Caco-2 (cell line): ENCODE measurements around the gene AMZ2. TPM values are rescaled to one million over a fixed set of nuclear protein-coding genes. Genes with fewer than 3 reads are reported as not detected.

Source experiments
- BruUV-seq: library from RNA; stranded (reverse); fragments of 400-500 nt; replicated peaks from 2 replicates; lab custom pipeline; 2021; lab: Mats Ljungman, UMichigan
- CTCF ChIA-PET: fragments of 300-600 bp; sonication (Branson Sonifier 250); formaldehyde crosslinking; loops from one replicate; lab custom pipeline; 2022; ENCODE audit warnings: antibody characterized with exemption; lab: Charles Lee
- POLR2A ChIA-PET: fragments of 300-600 bp; sonication (Branson Sonifier 250); formaldehyde crosslinking; loops from one replicate; lab custom pipeline; 2022; ENCODE audit warnings: antibody characterized with exemption; lab: Charles Lee
- DNase-seq, 2 experiments: peaks; one replicate each; pipeline versions ENCODE4 v3.0.0 to v3.0.0-alpha.2; 2020 to 2022
- H3K27me3 ChIP-seq: replicated peaks from 2 replicates; pipeline ENCODE4 v1.6.0; 2011; ENCODE audit warnings: low read length; ENCODE audit not compliant: control insufficient read depth, insufficient read depth
- H3K36me3 ChIP-seq: 2 replicates; pipeline ENCODE4 v1.5.1; 2011; ENCODE audit warnings: low read length; ENCODE audit not compliant: control insufficient read depth, insufficient read depth
- H3K4me1 ChIP-seq: fragments of 250-450 bp; sonication (Bioruptor Pico); 2 replicates; pipeline ENCODE4 v1.5.1; 2020; ENCODE audit warnings: mild to moderate bottlenecking
- H3K4me3 ChIP-seq: 2 replicates; pipeline ENCODE4 v1.5.1; 2011; ENCODE audit warnings: low read depth, mild to moderate bottlenecking, control low read depth, low read length
- H3K9me3 ChIP-seq: fragments of 250-450 bp; sonication (Bioruptor Pico); 2 replicates; pipeline ENCODE4 v1.5.1; 2020; ENCODE audit warnings: mild to moderate bottlenecking, moderate library complexity
- H3K27ac Mint-ChIP-seq: one replicate; pipeline ENCODE4 v1.8.0; 2022; ENCODE audit warnings: mixed read lengths; ENCODE audit not compliant: unreplicated experiment
- H3K27me3 Mint-ChIP-seq: one replicate; pipeline ENCODE4 v1.8.0; 2022; ENCODE audit warnings: mixed read lengths; ENCODE audit not compliant: insufficient read depth, unreplicated experiment
- H3K36me3 Mint-ChIP-seq: one replicate; pipeline ENCODE4 v1.8.0; 2022; ENCODE audit warnings: mild to moderate bottlenecking, mixed read lengths; ENCODE audit not compliant: insufficient read depth, unreplicated experiment
- H3K4me1 Mint-ChIP-seq: one replicate; pipeline ENCODE4 v1.8.0; 2022; ENCODE audit warnings: low read depth, mixed read lengths; ENCODE audit not compliant: unreplicated experiment
- H3K4me3 Mint-ChIP-seq: one replicate; pipeline ENCODE4 v1.8.0; 2022; ENCODE audit warnings: mild to moderate bottlenecking, moderate library complexity, mixed read lengths; ENCODE audit not compliant: unreplicated experiment
- H3K9me3 Mint-ChIP-seq: one replicate; pipeline ENCODE4 v1.8.0; 2022; ENCODE audit warnings: mixed read lengths; ENCODE audit not compliant: unreplicated experiment
- CTCF ChIP-seq, 2 experiments: fragments of 200-600 bp in 1 of 2; IDR thresholded peaks; 1 replicate in 1 of 2; 2 replicates in 1 of 2; pipeline versions ENCODE4 v1.5.1 to v1.8.0; 2011 to 2022; ENCODE audit warnings: antibody characterized with exemption in 1 of 2, control low read depth in 1 of 2, inconsistent platforms in 1 of 2, low read depth in 1 of 2, low read length in 1 of 2, mild to moderate bottlenecking in 1 of 2, moderate library complexity in 1 of 2; ENCODE audit not compliant: insufficient read depth in 1 of 2, severe bottlenecking in 1 of 2, unreplicated experiment in 1 of 2
- intact Hi-C: fragments of 100-400 bp; cut with micrococcal nuclease; formaldehyde crosslinking; loops from one replicate; pipeline ENCODE4 v1.10.0; 2022; ENCODE audit not compliant: unreplicated experiment
- total RNA-seq: library from RNA; stranded (reverse); gene quantifications from 2 replicates; pipeline ENCODE4 v1.2.3, GENCODE V29; 2022

The AMZ2 gene
- total RNA-seq, 1 experiment from 2014 or later = 60.2 TPM

DNA sequence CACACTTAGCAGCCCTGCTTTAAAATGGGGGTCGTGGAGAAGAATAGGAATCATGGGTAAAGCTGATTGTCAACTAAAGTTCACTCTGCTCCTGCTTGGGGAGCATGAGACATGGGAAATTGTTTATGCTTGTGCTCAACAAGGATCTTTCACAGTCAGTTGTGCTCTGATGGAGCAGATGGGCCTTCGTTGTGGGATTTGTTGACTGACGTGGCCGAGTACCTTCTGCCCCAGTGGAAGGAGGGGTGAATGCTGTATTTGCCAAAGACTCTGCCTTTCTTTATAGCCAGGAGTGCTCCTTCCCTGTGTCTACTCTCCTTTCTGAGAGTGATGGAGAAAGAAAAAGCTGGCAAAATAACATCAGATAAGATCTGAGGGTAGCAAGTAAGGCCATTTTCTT lies 54.8 kb downstream of the AMZ2 start:
- Histone ChIP-seq H3K9me3 (no peaks in the 10 kb centered on the region), H3K36me3 (no peaks in the 10 kb centered on the region), H3K4me3 (no peak overlapping the region), H3K4me1 (peaks cover 4% of the 10 kb centered on the region; the same call in 1 of the 2 replicates), H3K27me3 (no peaks in the 10 kb centered on the region)
- BruUV-seq = no TSS peak
- H3K9me3 Mint-ChIP-seq = no peaks in the 10 kb centered on the region
- ChIA-PET CTCF (interaction anchor here (0.6 to 1.2 kb wide), 2 partner anchors 34 to 96 kb away, joined by 3 read pairs; no protein-coding TSS in a partner anchor), POLR2A (no interaction called here)
- H3K27ac Mint-ChIP-seq = no peak overlapping the region
- DNase-seq = no peak
- intact Hi-C loops = no loop called here
- no peaks in the 10 kb centered on the region for H3K36me3 Mint-ChIP-seq
- no peak overlapping the region for H3K4me3 Mint-ChIP-seq
- no peaks in the 10 kb centered on the region for H3K27me3 Mint-ChIP-seq
- H3K4me1 Mint-ChIP-seq = no peaks in the 10 kb centered on the region
- TF ChIP-seq CTCF (IDR thresholded peaks at IDR 0.05; ENCODE audit: insufficient read depth in 1 of 2, low read depth in 1 of 2, low read length in 1 of 2, severe bottlenecking in 1 of 2, unreplicated experiment in 1 of 2) = no peak

GRCh38 chr17:68304706-68305105 lies 56.9 kb downstream of the AMZ2 start:
- intact Hi-C loops = no loop called here
- Mint-ChIP-seq H3K4me3 (no peak overlapping the region), H3K4me1 (no peaks in the 10 kb centered on the region), H3K27me3 (no peaks in the 10 kb centered on the region), H3K36me3 (peaks cover 4% of the 10 kb centered on the region), H3K27ac (no peak overlapping the region), H3K9me3 (no peaks in the 10 kb centered on the region)
- Histone ChIP-seq H3K27me3 (no peaks in the 10 kb centered on the region), H3K4me3 (no peak overlapping the region), H3K4me1 (peaks cover 4% of the 10 kb centered on the region; the same call in 1 of the 2 replicates), H3K9me3 (no peaks in the 10 kb centered on the region), H3K36me3 (no peaks in the 10 kb centered on the region)
- DNase-seq = no peak
- POLR2A ChIA-PET = no interaction called here
- no peak for TF ChIP-seq CTCF (IDR thresholded peaks at IDR 0.05; ENCODE audit: insufficient read depth in 1 of 2, low read depth in 1 of 2, low read length in 1 of 2, severe bottlenecking in 1 of 2, unreplicated experiment in 1 of 2)
- CTCF ChIA-PET = no interaction called here
- BruUV-seq = no TSS peak

DNA sequence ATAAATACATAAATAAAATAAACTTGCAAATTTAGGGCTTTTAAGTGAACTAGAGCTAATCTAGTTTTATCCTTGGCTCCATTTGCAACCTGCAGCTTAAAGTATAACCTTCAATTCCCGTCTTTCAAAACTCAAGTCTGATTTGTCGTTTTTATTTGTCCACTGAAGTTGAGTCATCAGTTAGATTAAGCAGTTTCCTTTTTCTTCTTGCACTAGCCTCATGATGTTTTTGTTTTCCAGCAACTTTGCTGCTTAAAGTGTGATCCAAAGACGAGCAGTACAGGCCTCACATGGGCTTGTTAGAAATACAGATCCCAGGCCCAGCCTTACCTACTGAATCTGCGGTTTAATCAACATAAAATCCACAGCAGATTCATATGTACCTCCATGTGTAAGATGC lies 57.3 kb downstream of the AMZ2 start:
- Mint-ChIP-seq H3K9me3 (no peaks in the 10 kb centered on the region), H3K36me3 (peaks cover 4% of the 10 kb centered on the region), H3K4me3 (no peak overlapping the region), H3K27ac (no peak overlapping the region), H3K27me3 (no peaks in the 10 kb centered on the region), H3K4me1 (no peaks in the 10 kb centered on the region)
- TF ChIP-seq CTCF (IDR thresholded peaks at IDR 0.05; ENCODE audit: insufficient read depth in 1 of 2, low read depth in 1 of 2, low read length in 1 of 2, severe bottlenecking in 1 of 2, unreplicated experiment in 1 of 2) = no peak
- intact Hi-C loops = no loop called here
- POLR2A ChIA-PET = no interaction called here
- CTCF ChIA-PET = no interaction called here
- no TSS peak for BruUV-seq
- no peak for DNase-seq
- Histone ChIP-seq H3K27me3 (no peaks in the 10 kb centered on the region), H3K4me1 (peaks cover 4% of the 10 kb centered on the region; the same call in 1 of the 2 replicates), H3K36me3 (no peaks in the 10 kb centered on the region), H3K4me3 (no peak overlapping the region), H3K9me3 (no peaks in the 10 kb centered on the region)

Other genes with a start within 250 kb of the AMZ2 start
- gene KPNA2, start 212.3 kb upstream of the AMZ2 start, total RNA-seq = 324 and 339 TPM in 2 replicates
- gene SLC16A6, start 43.1 kb downstream of the AMZ2 start, total RNA-seq = 0.95 and 1.0 TPM in 2 replicates
- 5.8 and 6.1 TPM in 2 replicates for gene ARSG, start 43.5 kb downstream of the AMZ2 start, total RNA-seq
- 18.7 and 21.8 TPM in 2 replicates for gene WIPI1, start 209.5 kb downstream of the AMZ2 start, total RNA-seq